GM18498 (cell line): ENCODE results near the gene PDCD1LG2.
"Not testable (repeated sequence)": the region's sequence is repeated elsewhere in the genome, so short reads cannot be mapped to it uniquely, and the experiment has no call there.

Experiments used
- ATAC-seq: cut with Tn5 transposase; IDR thresholded peaks from one replicate; pipeline ENCODE4 v1.9.1; 2021; ENCODE audit warnings: mild to moderate bottlenecking, moderate library complexity; ENCODE audit not compliant: unreplicated experiment

Gene PDCD1LG2

DNA sequence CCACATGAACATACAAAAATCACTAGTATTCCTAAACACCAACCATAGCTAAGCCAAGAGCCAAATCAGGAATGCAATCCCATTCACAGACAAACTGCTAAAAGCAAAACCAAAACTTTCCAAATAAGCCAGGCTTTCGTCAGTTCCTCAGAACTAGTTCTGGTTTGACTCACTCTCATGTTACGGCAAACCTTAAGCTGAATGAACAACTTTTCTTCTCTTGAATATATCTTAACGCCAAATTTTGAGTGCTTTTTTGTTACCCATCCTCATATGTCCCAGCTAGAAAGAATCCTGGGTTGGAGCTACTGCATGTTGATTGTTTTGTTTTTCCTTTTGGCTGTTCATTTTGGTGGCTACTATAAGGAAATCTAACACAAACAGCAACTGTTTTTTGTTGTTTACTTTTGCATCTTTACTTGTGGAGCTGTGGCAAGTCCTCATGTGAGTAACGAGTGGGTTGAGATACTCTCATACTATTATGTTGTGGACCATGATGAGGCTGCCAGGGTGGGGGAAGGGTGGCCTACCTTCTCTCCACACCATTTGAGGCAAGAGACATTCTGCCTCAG is at the start of gene PDCD1LG2:
Gene PDCD1LG2, plus strand, starts transcription at position 172 of the 572 bp plus-strand sequence. CDS start 12,016 bp downstream, outside the sequence.
- peak; percentile 80 for ATAC-seq

DNA sequence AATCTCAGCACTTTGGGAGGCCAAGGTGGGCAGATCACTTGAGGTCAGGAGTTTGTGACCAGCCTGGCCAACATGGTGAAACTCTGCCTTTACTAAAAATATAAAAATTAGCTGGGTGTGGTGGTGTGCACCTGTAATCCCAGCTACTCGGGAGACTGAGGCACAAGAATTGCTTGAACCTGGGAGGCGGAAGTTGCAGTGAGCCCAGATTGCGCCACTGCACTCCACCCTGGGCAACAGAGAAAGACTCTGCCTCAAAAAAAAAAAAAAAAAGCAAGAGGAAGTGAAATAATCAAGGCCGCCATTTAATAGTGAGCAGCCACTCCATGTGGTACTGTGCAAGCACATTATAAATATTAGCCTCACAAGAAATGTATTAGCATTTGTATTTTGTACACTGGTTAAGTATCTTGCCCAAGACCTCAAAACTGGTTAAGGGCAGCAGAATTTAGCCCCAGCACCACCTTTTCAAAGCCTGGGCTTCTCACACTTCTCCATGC is 45.5 kb upstream of the PDCD1LG2 start:
- ATAC-seq, result not testable (repeated sequence)

DNA sequence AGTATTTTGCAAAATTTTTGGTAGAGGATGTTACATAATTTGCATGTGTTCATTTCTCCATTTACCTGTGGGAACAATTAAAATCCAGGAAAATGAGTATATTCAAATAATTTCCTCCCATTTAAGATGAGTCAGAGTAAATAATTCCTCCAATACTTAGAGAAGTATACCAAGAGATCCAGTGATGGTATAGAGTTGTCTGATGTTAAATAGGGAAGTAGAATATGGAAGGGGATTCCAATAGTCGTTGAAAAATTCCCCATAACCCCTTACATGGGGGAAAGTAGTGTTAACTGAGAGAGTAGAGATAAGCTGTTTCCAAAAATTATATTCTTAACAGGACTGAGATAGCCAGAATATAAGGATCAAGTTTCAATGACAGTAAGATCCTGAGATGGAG is 44.3 kb upstream of the PDCD1LG2 start:
- no peak for ATAC-seq

DNA sequence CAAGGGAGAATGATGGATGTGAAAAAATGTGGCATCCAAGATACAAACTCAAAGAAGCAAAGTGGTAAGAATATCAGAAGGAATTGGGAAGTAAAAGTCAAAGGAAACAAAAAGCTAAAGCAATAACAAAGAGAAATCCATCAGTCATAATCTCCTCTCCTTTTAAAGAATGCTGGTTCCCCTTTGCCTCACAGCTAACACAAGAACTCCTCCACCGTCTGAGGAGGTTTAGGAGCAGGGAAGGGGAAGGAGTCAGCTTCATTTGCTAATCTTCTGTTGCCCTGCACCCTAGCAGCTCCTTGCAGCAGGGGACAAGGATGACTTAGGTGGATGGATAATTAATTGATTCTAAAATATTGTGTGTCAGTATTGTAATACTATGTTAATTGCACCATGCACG is 43.6 kb upstream of the PDCD1LG2 start:
- ATAC-seq, result no peak

DNA sequence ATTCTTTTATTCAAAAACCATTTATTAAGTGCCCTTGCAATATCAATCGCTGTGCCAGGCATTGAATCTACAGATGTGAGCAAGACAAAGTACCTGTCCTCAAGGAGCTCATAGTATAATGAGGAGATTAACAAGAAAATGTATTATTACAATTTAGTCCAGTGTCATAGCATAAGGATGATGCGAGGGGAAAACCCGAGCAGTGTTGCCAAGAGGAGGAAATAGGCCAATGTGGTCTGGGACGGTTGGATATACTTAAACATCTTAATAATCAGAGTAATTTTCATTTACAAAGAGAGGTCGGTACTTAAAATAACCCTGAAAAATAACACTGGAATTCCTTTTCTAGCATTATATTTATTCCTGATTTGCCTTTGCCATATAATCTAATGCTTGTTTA is 41.5 kb upstream of the PDCD1LG2 start:
- no peak for ATAC-seq

DNA sequence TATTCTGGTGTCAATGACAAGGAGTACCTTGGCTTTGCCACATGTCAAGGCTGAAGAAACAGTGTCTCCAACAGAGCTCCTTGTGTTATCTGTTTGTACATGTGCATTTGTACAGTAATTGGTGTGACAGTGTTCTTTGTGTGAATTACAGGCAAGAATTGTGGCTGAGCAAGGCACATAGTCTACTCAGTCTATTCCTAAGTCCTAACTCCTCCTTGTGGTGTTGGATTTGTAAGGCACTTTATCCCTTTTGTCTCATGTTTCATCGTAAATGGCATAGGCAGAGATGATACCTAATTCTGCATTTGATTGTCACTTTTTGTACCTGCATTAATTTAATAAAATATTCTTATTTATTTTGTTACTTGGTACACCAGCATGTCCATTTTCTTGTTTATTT is 40.2 kb upstream of the PDCD1LG2 start:
- ATAC-seq, result no peak

DNA sequence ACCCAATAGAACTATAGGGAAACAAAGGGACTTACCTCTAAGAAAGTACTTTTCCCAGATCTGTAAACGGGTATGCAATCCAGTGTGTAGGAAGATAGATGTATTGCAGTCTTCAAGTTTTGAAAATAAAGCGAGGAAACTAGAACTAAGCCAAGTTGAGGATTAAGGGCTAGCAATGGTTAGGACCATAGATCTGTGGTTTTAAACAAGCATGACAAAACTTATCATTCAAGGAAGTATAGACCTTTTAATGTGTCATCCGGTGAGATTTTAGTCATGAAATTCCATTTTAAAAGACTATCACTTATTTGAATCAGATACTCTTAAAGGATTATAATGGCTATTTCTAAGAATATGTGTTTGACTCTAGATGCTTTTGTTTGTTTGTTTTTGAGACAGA is 39.5 kb upstream of the PDCD1LG2 start:
- ATAC-seq, result no peak

DNA sequence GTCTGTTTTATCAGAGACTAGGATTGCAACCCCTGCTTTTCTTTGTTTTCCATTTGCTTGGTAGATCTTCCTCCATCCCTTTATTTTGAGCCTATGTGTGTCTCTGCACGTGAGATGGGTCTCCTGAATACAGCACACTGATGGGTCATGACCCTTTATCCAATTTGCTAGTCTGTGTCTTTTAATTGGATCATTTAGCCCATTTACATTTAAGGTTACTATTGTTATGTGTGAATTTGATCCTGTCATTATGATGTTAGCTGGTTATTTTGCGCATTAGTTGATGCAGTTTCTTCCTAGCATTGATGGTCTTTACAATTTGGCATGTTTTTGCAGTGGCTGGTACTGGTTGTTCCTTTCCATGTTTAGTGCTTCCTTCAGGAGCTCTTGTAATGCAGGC is 34.7 kb upstream of the PDCD1LG2 start:
- not testable (repeated sequence) for ATAC-seq

DNA sequence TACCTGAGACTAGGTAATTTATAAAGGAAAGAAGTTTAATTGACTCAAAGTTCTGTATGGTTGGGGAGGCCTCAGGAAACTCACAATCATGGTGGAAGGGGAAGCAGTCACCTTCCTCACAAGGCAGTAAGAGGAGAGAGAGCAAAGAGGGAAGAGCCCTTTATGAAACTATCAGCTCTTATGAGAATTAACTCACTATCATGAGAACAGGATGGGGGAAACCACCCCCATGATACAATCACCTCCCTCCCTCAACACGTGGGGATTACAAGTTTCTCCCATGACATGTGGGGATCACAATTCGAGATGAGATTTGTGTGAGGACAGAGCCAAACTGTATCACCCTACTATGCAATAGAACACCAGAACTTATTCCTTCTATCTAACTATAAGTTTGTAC is 32.1 kb upstream of the PDCD1LG2 start:
- no peak for ATAC-seq

DNA sequence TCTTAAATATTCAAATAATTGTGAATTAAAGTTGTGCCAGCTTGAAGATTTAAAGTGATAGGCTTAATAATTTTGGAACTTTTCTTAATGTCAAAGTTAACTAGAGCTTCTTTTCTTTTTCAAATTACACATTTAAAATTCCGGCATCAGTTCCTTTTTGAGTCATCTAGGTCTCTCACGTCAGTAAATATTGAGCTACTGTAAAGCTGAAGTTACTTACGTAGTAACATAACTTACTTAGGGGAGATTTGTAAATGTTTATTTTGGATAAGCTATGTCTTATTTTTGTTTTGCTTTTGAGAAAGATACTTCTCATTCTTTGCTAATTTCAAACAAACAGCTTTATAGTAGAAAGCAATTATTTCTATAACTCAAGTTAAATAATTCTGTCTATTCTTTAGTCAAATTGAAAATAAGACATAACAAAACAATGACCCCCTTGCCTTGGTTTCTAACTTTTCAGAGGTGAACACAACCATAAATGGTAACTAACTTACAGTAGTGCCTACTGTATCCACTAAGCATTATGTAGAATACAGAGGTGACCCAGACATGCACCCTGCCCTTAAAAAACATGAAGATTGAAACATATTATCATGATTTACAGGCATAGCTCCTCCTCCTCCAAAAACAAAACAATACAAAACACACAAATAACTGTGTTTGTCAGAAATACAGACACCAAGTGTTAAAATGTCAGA is 30.2 kb upstream of the PDCD1LG2 start:
- ATAC-seq, result peak; percentile 48

DNA sequence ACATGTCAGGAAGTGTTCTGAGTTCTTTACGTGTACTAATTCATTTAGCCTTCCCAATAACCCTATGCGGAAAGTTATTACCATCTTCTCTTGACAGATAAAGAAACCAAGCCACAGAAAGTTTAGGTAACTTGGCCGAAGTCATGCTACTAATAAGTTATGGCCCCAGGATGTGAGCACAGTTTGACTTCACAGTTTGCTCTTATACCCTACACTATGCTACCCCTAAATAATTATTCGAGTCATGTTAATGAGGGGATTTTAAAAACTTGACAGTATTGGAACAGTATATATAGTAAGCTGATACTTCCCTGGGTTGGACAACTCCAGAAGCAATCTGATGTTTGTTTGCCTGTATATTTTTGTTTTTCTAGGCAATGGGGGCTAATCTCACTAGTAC is 29.4 kb upstream of the PDCD1LG2 start:
- no peak for ATAC-seq

DNA sequence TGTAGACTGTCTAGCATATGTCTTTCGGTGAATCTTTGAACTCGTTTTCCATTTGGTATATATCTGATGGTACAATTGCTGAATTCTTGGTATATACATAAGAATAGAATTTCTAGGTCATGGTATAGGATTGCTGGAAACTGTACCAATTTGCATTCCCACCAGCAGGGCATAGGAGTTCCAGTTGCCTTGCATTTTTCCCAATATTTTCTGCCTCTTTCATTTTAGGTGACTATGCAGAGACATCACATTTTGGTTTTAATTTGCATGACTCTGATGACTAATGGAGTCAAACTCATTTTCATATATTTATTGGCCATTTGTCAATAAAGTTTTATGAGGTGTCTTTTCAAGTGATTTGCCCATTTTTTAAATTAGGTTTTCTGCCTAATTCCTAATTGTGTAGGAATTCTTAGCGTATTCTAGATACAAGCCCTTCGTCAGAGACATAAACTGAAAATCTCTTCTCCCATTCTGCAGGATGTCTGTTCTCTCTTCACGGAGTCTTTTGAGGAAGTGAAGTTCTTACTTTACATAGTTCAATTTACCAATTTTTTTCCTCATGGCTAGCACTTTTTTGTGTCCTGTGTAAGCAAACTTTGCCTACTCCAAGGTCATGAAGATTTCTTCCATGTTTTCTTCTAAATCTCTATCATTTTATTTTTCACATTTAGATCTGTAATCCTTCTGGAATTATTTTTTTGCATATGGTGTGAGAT is 28.9 kb upstream of the PDCD1LG2 start:
- ATAC-seq, result no peak

DNA sequence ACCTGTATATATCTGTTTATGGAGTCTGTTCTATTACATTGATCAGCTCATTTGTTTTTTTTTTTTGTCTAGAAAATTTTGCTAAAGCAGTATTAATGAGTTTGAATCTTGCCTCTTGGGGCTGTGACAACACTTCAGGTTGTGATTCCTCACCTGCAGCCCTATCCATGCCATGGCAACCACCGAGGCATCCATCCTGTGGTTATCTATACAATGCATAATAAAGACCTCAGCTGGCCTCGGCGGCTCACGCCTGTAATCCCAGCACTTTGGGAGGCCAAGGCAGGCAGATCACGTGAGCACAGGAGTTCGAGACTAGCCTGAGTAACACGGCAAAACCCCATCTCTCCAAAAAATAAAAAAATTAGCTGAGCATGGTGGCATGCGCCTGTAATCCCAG is 28.1 kb upstream of the PDCD1LG2 start:
- no peak for ATAC-seq

DNA sequence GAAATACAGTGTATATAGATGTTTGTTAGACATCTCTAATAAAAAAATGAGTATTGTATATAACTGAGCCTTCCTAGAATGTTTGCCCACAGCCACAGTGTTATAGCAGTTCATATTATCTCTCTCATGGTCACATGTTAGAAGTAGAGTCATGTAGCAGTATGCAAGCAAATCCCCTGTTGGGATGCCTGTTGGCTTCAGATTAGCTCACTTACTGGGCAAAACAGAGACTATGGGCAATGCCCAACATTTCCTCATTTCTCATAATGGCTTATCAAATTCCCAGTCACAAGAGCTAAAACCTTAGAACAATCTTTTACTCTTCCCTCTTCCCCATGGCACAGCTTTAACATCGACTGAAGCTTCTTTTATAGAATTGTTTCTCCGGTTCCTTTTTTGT is 27.0 kb upstream of the PDCD1LG2 start:
- ATAC-seq, result no peak

DNA sequence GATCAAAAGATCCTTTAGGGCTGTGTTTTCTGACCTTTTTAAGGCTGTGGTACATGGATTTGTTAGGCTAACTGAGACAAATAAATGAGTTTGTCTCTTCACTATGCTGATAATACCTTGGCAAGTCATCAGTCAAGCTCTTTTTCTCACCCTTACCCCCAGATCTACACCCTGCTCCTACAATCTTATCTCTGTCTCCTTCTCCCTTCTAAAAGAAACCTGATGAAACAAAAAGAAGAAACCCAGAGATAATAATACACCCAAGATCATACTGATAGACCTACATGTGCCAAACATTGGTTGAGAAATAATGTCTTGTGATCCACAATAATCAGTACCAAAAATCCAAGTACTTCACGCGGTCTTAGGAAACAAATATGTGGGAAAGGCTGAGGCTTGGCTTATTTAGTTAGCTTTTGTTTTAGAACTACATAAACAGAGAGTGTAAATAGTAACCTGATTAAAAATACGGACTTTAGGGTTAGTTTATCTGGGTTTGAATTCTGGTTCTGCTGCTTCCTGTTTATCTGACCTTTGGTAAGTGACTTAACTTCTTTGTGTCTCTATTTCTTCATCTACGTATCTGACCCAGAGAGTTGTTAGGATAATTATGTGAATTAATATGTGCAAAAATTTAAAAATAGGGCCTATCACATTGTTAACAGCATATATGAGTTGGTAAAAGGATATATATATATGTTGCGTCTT is 24.8 kb upstream of the PDCD1LG2 start:
- no peak for ATAC-seq

DNA sequence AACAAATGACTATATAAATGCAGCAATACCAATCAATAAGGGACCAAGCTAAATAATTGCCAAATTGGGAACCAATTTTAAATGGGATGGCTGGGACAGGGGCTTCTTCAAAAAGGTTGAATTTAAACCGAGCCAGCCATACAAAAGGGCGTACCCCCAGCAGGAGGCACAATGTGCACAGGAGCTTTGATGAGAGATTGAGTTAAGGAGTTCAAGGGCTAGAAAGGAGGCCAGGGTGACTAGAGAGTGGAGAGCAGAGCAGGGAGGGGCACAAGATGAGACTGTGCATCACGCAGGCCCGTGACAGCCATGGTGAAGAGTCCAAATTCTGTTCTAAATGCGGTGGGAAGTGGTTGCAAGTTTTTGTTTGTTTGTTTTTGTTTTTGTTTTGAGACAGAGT is 23.3 kb upstream of the PDCD1LG2 start:
- no peak for ATAC-seq

DNA sequence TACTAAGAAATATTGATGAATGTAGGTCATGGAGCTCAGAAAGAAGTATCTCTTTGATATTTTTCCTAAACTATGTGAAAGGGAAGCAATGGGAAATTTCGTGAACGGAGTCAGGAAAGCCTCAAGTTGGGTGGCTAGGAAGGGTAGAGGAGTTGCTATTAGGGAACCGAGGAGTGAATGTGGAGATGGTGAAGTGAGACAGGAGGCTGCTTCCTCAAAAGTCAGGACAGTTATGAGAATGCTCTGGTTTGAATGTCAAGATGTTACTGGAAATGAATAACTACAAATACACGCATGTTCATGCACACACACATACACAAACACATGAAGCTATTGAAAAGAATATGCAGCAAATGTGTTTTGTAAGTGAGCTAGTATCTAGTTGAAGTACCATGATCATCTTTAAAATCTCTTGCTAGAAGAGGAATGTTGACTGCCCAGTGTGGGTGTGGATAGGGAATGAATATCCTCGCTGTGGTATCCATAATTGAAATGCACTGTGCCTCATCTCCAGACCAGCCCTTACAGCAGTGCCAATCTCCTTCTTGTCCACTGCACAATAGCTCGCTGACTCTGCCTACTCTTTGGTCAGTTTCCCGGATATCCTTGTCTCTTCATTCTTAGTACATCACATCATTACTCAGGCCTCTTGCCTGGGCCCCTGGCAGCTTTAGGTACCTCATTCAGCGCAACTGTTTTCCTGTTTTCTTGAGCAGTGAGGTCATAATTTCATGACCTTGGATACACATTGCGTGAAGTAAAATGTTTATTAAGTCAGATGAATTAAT is 21.9 kb upstream of the PDCD1LG2 start:
- ATAC-seq, result no peak

DNA sequence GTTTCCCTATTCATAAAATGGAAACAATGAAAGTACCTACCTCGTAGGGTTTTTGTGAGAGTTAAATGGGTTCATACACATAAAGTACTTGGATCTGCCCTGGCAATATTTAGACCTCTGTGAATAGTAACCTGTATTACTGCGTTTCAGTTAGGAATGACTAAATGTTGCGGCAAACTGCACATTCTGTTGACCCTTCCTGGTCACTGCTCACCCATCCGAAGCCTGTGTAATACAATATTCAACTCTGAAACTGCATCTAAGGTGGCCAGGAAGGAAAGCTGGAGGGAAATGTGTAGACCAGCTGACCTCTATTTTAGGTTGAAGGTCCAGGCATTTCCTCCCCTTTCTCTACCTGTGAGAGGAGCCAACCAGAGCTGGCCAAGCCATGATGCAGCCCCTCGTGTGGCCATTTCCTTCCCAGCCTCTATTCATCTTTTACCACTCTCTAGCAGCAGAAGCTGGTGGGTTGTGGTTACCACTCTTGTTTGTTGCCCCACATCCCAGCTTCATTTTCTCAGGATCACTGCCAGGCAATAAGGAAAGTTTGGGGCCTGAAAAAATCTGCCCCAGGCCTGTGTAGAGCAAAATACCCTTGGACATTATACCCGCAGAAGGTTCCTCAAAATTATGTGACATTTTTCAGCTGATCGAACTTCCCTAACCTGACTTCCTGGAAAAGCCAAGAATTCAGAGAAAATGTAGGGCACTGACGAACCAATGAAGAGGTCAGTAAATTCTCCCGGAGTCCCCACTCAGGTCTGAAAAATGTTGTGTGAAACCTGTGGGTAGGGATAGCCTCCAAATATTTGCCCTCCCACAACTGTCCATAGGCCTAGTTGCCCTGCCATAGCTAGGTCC is 20.5 kb upstream of the PDCD1LG2 start:
- ATAC-seq, result no peak

DNA sequence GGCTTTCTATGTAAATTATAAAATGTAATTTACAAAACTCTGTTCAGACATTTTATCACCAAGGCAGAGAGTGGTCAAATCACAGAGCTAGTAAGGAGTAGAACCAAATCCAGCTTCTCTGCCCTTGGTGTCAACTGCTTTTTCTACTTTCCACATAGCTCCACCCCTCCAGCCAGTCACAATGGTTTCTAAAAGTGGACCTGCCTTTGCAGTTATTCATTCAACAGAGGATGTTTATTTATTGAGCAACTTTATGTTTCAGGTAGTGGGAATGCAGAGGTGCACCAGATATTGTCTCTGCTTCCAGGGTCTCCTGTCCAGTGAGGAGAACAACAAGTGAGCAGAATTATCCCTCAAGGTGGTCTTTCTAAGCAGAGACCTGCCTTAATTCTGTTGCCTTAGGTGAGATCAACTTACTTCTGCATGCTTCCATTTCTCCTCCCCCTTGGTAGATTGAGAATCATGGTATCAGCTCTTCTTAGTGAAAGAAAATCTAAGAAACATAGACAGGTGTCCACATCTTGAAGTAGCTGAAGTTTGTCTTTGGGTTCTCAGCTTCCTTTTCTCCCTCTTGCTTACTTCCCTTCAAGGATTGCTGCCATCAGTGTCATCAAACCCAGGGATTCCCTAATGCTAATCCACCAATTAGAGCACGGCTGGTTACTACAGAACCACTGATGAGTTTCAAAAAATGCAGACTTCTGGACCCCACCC is 17.2 kb upstream of the PDCD1LG2 start:
- ATAC-seq, result no peak
